Mesenchymal stem cell (in vitro differentiated cells and primary cell): Measurements from ENCODE around the gene GHR.

ENCODE experiments used
- DNase-seq: peaks from one replicate; pipeline ENCODE4 v3.0.0-alpha.2; 2013
- H2AFZ ChIP-seq: one replicate; pipeline ENCODE4 v1.6.1; 2013; ENCODE audit warnings: low read depth, mild to moderate bottlenecking, control low read depth, inconsistent platforms, low read length, moderate library complexity
- H2AK5ac ChIP-seq: 2 replicates; pipeline ENCODE4 v1.6.1; 2013; ENCODE audit warnings: low read length, moderate library complexity, mild to moderate bottlenecking, inconsistent platforms; ENCODE audit not compliant: severe bottlenecking
- H2BK120ac ChIP-seq: one replicate; pipeline ENCODE4 v1.6.1; 2013; ENCODE audit warnings: low read depth, mild to moderate bottlenecking, inconsistent platforms, low read length, moderate library complexity
- H2BK12ac ChIP-seq, 2 experiments: one replicate each; pipeline ENCODE4 v1.6.1; 2013; ENCODE audit warnings: inconsistent platforms in 2 of 2, low read length in 2 of 2, mild to moderate bottlenecking in 2 of 2, moderate library complexity in 2 of 2, control low read depth in 1 of 2
- H2BK15ac ChIP-seq: one replicate; pipeline ENCODE4 v1.6.1; 2013; ENCODE audit warnings: mild to moderate bottlenecking, low read depth, inconsistent platforms; ENCODE audit not compliant: poor library complexity, severe bottlenecking
- H2BK5ac ChIP-seq: 2 replicates; pipeline ENCODE4 v1.6.1; 2013; ENCODE audit warnings: low read depth, mild to moderate bottlenecking, low read length, control low read depth, inconsistent platforms; ENCODE audit not compliant: poor library complexity, severe bottlenecking
- H3K14ac ChIP-seq, 2 experiments: one replicate each; pipeline ENCODE4 v1.6.1; 2013; ENCODE audit warnings: inconsistent platforms in 2 of 2, low read length in 2 of 2, control low read depth in 1 of 2, mild to moderate bottlenecking in 1 of 2, moderate library complexity in 1 of 2
- H3K18ac ChIP-seq, 2 experiments: one replicate each; pipeline ENCODE4 v1.6.1; 2013; ENCODE audit warnings: inconsistent platforms in 2 of 2, low read length in 2 of 2, control low read depth in 1 of 2, low read depth in 1 of 2, mild to moderate bottlenecking in 1 of 2
- H3K23ac ChIP-seq, 2 experiments: one replicate each; pipeline ENCODE4 v1.6.1; 2013; ENCODE audit warnings: inconsistent platforms in 2 of 2, low read length in 2 of 2, mild to moderate bottlenecking in 2 of 2, moderate library complexity in 2 of 2, control low read depth in 1 of 2
- H3K27ac ChIP-seq: 2 replicates; pipeline ENCODE4 v1.5.1; 2013; ENCODE audit warnings: mild to moderate bottlenecking, moderate library complexity, low read length, control low read depth, inconsistent platforms; ENCODE audit not compliant: poor library complexity, severe bottlenecking
- H3K27me3 ChIP-seq, 2 experiments: 2 replicates each; pipeline versions ENCODE4 v1.6.1 to v1.7.0; 2013; ENCODE audit warnings: low read length in 2 of 2, mild to moderate bottlenecking in 2 of 2, moderate library complexity in 2 of 2, control low read depth in 1 of 2, inconsistent platforms in 1 of 2; ENCODE audit not compliant: control insufficient read depth in 1 of 2, insufficient read depth in 1 of 2
- H3K36me3 ChIP-seq, 2 experiments: 2 replicates each; pipeline versions ENCODE4 v1.6.1 to v1.7.0; 2013; ENCODE audit warnings: low read length in 2 of 2, control low read depth in 1 of 2, inconsistent platforms in 1 of 2, low read depth in 1 of 2, mild to moderate bottlenecking in 1 of 2; ENCODE audit not compliant: insufficient read depth in 2 of 2, control insufficient read depth in 1 of 2
- H3K4ac ChIP-seq, 2 experiments: one replicate each; pipeline ENCODE4 v1.6.1; 2013; ENCODE audit warnings: inconsistent platforms in 2 of 2, low read length in 2 of 2, mild to moderate bottlenecking in 2 of 2, moderate library complexity in 2 of 2, control low read depth in 1 of 2, low read depth in 1 of 2
- H3K4me1 ChIP-seq: 2 replicates; pipeline ENCODE4 v1.6.1; 2013; ENCODE audit warnings: low read depth, low read length, control low read depth; ENCODE audit not compliant: control insufficient read depth, insufficient read depth
- H3K4me2 ChIP-seq: 2 replicates; pipeline ENCODE4 v1.6.1; 2013; ENCODE audit warnings: low read length, mild to moderate bottlenecking, inconsistent platforms; ENCODE audit not compliant: poor library complexity, severe bottlenecking
- H3K4me3 ChIP-seq, 2 experiments: 2 replicates each; pipeline versions ENCODE4 v1.5.1 to v1.7.0; 2013; ENCODE audit warnings: low read length in 2 of 2, mild to moderate bottlenecking in 2 of 2, control low read depth in 1 of 2, low read depth in 1 of 2; ENCODE audit not compliant: insufficient read depth in 1 of 2
- H3K79me1 ChIP-seq: replicated peaks from 2 replicates; pipeline ENCODE4 v1.6.1; 2013; ENCODE audit warnings: mild to moderate bottlenecking, control low read depth, low read length, inconsistent platforms; ENCODE audit not compliant: poor library complexity, severe bottlenecking
- H3K9ac ChIP-seq: 2 replicates; pipeline ENCODE4 v1.7.0; 2013; ENCODE audit warnings: mild to moderate bottlenecking, low read length, moderate library complexity
- H3K9me3 ChIP-seq: 2 replicates; pipeline ENCODE4 v1.7.0; 2013; ENCODE audit warnings: mild to moderate bottlenecking, low read length; ENCODE audit not compliant: control insufficient read depth
- H4K8ac ChIP-seq: one replicate; pipeline ENCODE4 v1.6.1; 2013; ENCODE audit warnings: inconsistent platforms, mild to moderate bottlenecking, low read length, moderate library complexity
- H4K91ac ChIP-seq: one replicate; pipeline ENCODE4 v1.6.1; 2013; ENCODE audit warnings: mild to moderate bottlenecking, low read length, inconsistent platforms
- WGBS: methylation state at CpG from one replicate; pipeline ENCODE4 v1.1.7; 2013; ENCODE audit warnings: mixed read lengths; 5-methylcytosine and 5-hydroxymethylcytosine counted together

The GHR gene

GRCh38 chr5:42429694-42430093 lies 6.5 kb downstream of the GHR start:
- no peaks in the 10 kb centered on the region for H3K79me1 ChIP-seq
- H4K8ac ChIP-seq, result no peak overlapping the region
- H3K4ac ChIP-seq, result no peak overlapping the region
- H3K4me3 ChIP-seq, result no peak overlapping the region
- WGBS, result no CpG with 5 or more reads among the region's 1 CpG
- no peak overlapping the region for H3K18ac ChIP-seq
- no peak overlapping the region for H2AK5ac ChIP-seq
- H3K36me3 ChIP-seq, result no peaks in the 10 kb centered on the region
- H3K27ac ChIP-seq, result no peak overlapping the region
- no peak overlapping the region for H3K23ac ChIP-seq
- no peak overlapping the region for H2BK12ac ChIP-seq
- H3K9me3 ChIP-seq, result no peaks in the 10 kb centered on the region
- H3K27me3 ChIP-seq, result peaks cover 0 to 13% of the 10 kb centered on the region in 2 experiments
- no peak overlapping the region for H2BK5ac ChIP-seq
- H3K4me1 ChIP-seq, result peaks cover 2% of the 10 kb centered on the region
- no peak for DNase-seq
- H3K9ac ChIP-seq, result no peak overlapping the region
- no peak overlapping the region for H2BK120ac ChIP-seq
- no peak overlapping the region for H3K4me2 ChIP-seq
- no peak overlapping the region for H2BK15ac ChIP-seq
- no peak overlapping the region for H4K91ac ChIP-seq
- H2AFZ ChIP-seq, result no peak overlapping the region
- H3K14ac ChIP-seq, result no peak overlapping the region

GRCh38 chr5:42434047-42434724 lies 10.9 kb downstream of the GHR start:
- H3K9me3 ChIP-seq, result no peaks in the 10 kb centered on the region
- H3K4me2 ChIP-seq, result no peak overlapping the region
- no peaks in the 10 kb centered on the region for H3K4me1 ChIP-seq
- H3K4me3 ChIP-seq, result no peak overlapping the region
- no peaks in the 10 kb centered on the region for H3K79me1 ChIP-seq
- H2AK5ac ChIP-seq, result no peak overlapping the region
- H3K14ac ChIP-seq, result no peak overlapping the region
- H3K27ac ChIP-seq, result no peak overlapping the region
- no peak overlapping the region for H3K9ac ChIP-seq
- no peak overlapping the region for H2BK5ac ChIP-seq
- no peak for DNase-seq
- no peak overlapping the region for H4K8ac ChIP-seq
- H3K36me3 ChIP-seq, result no peaks in the 10 kb centered on the region
- no peak overlapping the region for H2AFZ ChIP-seq
- no peak overlapping the region for H2BK12ac ChIP-seq
- no peak overlapping the region for H3K23ac ChIP-seq
- no peak overlapping the region for H4K91ac ChIP-seq
- no peak overlapping the region for H3K18ac ChIP-seq
- no peak overlapping the region for H2BK120ac ChIP-seq
- H3K4ac ChIP-seq, result no peak overlapping the region
- H3K27me3 ChIP-seq, result no peaks in the 10 kb centered on the region
- no peak overlapping the region for H2BK15ac ChIP-seq

- no peak overlapping the region for H3K18ac ChIP-seq
- H2BK5ac ChIP-seq, result no peak overlapping the region
- H2AK5ac ChIP-seq, result no peak overlapping the region
- no peak overlapping the region for H3K9ac ChIP-seq
- no peak for DNase-seq
- no peak overlapping the region for H2AFZ ChIP-seq
- no peak overlapping the region for H3K4ac ChIP-seq
- no peak overlapping the region for H3K4me3 ChIP-seq
- no peaks in the 10 kb centered on the region for H3K27me3 ChIP-seq
- H2BK12ac ChIP-seq, result no peak overlapping the region
- no peak overlapping the region for H4K91ac ChIP-seq
- no peaks in the 10 kb centered on the region for H3K36me3 ChIP-seq
- no peak overlapping the region for H3K27ac ChIP-seq
- H3K4me2 ChIP-seq, result no peak overlapping the region
- H3K79me1 ChIP-seq, result no peaks in the 10 kb centered on the region
- H3K14ac ChIP-seq, result no peak overlapping the region
- H2BK15ac ChIP-seq, result no peak overlapping the region
- no peak overlapping the region for H4K8ac ChIP-seq
- H3K23ac ChIP-seq, result no peak overlapping the region
- no peak overlapping the region for H2BK120ac ChIP-seq
- no peaks in the 10 kb centered on the region for H3K4me1 ChIP-seq
- H3K9me3 ChIP-seq, result no peaks in the 10 kb centered on the region
These were observed 12.8 kb downstream of the GHR start for GRCh38 chr5:42436051-42436450.

- Histone ChIP-seq H3K27me3 (no peaks in the 10 kb centered on the region), H2BK12ac (no peak overlapping the region), H3K9me3 (no peaks in the 10 kb centered on the region), H2BK5ac (no peak overlapping the region), H4K8ac (no peak overlapping the region), H3K14ac (peak overlapping the region in 1 of 2 experiments; percentile 3), H2BK15ac (no peak overlapping the region), H3K27ac (no peak overlapping the region), H3K4me2 (no peak overlapping the region), H2BK120ac (no peak overlapping the region), H3K79me1 (no peaks in the 10 kb centered on the region), H3K9ac (no peak overlapping the region), H3K18ac (no peak overlapping the region), H3K4me1 (no peaks in the 10 kb centered on the region), H3K4ac (no peak overlapping the region), H3K4me3 (no peak overlapping the region), H2AK5ac (no peak overlapping the region), H3K23ac (no peak overlapping the region), H2AFZ (no peak overlapping the region), H3K36me3 (no peaks in the 10 kb centered on the region), H4K91ac (no peak overlapping the region)
- 88% methylated on average over 5 of the region's 5 CpGs for WGBS
- DNase-seq, result no peak
These were observed 31.2 kb downstream of the GHR start for GRCh38 chr5:42454216-42454995.
